ENCODE results near the gene EYS.

EYS gene

GRCh38 chr6:63730311-63730710 is 1976.7 kb downstream of the EYS start:
- DNase-seq (ENCODE audit: low read depth, low spot score), result no peak
- Histone ChIP-seq H3K9me3 (ENCODE audit: insufficient read depth, low read length) (no peaks in the 10 kb centered on the region), H3K27me3 (ENCODE audit: insufficient read depth, insufficient read length) (no peaks in the 10 kb centered on the region), H3K36me3 (ENCODE audit: insufficient read depth, insufficient read length, low read length) (no peaks in the 10 kb centered on the region), H3K4me1 (ENCODE audit: insufficient read depth, insufficient read length) (no peaks in the 10 kb centered on the region), H3K9ac (ENCODE audit: insufficient read length, low read depth) (no peak overlapping the region), H3K4me3 (ENCODE audit: insufficient read length, low read depth) (no peak overlapping the region)
- TF ChIP-seq SUZ12 (IDR thresholded peaks at IDR 0.05; ENCODE audit: extremely low read depth, insufficient read depth, insufficient read length) (no peak), YY1 (IDR thresholded peaks at IDR 0.05; ENCODE audit: insufficient read depth, insufficient read length) (no peak), ZNF274 (IDR thresholded peaks at IDR 0.05; ENCODE audit: low read depth, low read length) (no peak)

- H3K4me3 ChIP-seq (ENCODE audit: insufficient read length, low read depth), result no peak overlapping the region
- DNase-seq (ENCODE audit: low read depth, low spot score), result no peak
- H3K27me3 ChIP-seq (ENCODE audit: insufficient read depth, insufficient read length), result no peaks in the 10 kb centered on the region
- no peaks in the 10 kb centered on the region for H3K9me3 ChIP-seq (ENCODE audit: insufficient read depth, low read length)
- no peak for TF ChIP-seq ZNF274 (IDR thresholded peaks at IDR 0.05; ENCODE audit: low read depth, low read length)
- no peak for TF ChIP-seq SUZ12 (IDR thresholded peaks at IDR 0.05; ENCODE audit: extremely low read depth, insufficient read depth, insufficient read length)
- no peak for TF ChIP-seq YY1 (IDR thresholded peaks at IDR 0.05; ENCODE audit: insufficient read depth, insufficient read length)
- no peaks in the 10 kb centered on the region for H3K4me1 ChIP-seq (ENCODE audit: insufficient read depth, insufficient read length)
- H3K9ac ChIP-seq (ENCODE audit: insufficient read length, low read depth), result no peak overlapping the region
- H3K36me3 ChIP-seq (ENCODE audit: insufficient read depth, insufficient read length, low read length), result no peaks in the 10 kb centered on the region
Measured at GRCh38 chr6:63724721-63725120, 1982.3 kb downstream of the EYS start.

GRCh38 chr6:63721181-63721580 is 1985.8 kb downstream of the EYS start:
- Histone ChIP-seq H3K4me3 (ENCODE audit: insufficient read length, low read depth) (no peak overlapping the region), H3K4me1 (ENCODE audit: insufficient read depth, insufficient read length) (no peaks in the 10 kb centered on the region), H3K36me3 (ENCODE audit: insufficient read depth, insufficient read length, low read length) (no peaks in the 10 kb centered on the region), H3K9me3 (ENCODE audit: insufficient read depth, low read length) (no peaks in the 10 kb centered on the region), H3K9ac (ENCODE audit: insufficient read length, low read depth) (no peak overlapping the region), H3K27me3 (ENCODE audit: insufficient read depth, insufficient read length) (no peaks in the 10 kb centered on the region)
- TF ChIP-seq ZNF274 (IDR thresholded peaks at IDR 0.05; ENCODE audit: low read depth, low read length) (no peak), YY1 (IDR thresholded peaks at IDR 0.05; ENCODE audit: insufficient read depth, insufficient read length) (no peak), SUZ12 (IDR thresholded peaks at IDR 0.05; ENCODE audit: extremely low read depth, insufficient read depth, insufficient read length) (no peak)
- no peak for DNase-seq (ENCODE audit: low read depth, low spot score)

DNA sequence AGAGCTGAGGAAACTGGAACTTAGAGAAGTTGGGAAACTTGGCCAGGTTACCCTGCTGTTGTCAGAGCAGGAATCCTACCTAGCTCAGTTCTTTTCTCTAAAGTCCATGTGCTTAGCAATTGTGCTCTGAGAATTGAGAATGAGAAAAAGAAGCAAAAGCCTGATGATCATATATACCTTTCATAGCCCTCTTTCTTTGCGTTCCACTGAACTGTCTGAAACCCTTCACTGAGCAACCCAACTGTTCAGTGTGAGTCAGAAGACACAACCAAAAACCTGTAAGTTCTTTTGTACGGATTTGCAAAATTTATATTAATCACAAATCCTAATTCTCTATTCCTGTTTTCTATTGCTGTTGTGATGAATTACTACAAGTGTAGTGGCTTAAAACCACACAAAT is 1990.9 kb downstream of the EYS start:
- DNase-seq (ENCODE audit: low read depth, low spot score), result no peak

GRCh38 chr6:63714091-63714490 is 1992.9 kb downstream of the EYS start:
- Histone ChIP-seq H3K4me3 (ENCODE audit: insufficient read length, low read depth) (no peak overlapping the region), H3K36me3 (ENCODE audit: insufficient read depth, insufficient read length, low read length) (peaks cover 39% of the 10 kb centered on the region), H3K9ac (ENCODE audit: insufficient read length, low read depth) (no peak overlapping the region), H3K27me3 (ENCODE audit: insufficient read depth, insufficient read length) (no peaks in the 10 kb centered on the region), H3K4me1 (ENCODE audit: insufficient read depth, insufficient read length) (no peaks in the 10 kb centered on the region), H3K9me3 (ENCODE audit: insufficient read depth, low read length) (no peaks in the 10 kb centered on the region)
- DNase-seq (ENCODE audit: low read depth, low spot score), result no peak
- TF ChIP-seq YY1 (IDR thresholded peaks at IDR 0.05; ENCODE audit: insufficient read depth, insufficient read length) (no peak), ZNF274 (IDR thresholded peaks at IDR 0.05; ENCODE audit: low read depth, low read length) (no peak), SUZ12 (IDR thresholded peaks at IDR 0.05; ENCODE audit: extremely low read depth, insufficient read depth, insufficient read length) (no peak)

More for the DNA sequence above, 1990.9 kb downstream of the EYS start:
- Histone ChIP-seq H3K36me3 (ENCODE audit: insufficient read depth, insufficient read length, low read length) (peaks cover 23% of the 10 kb centered on the region), H3K9me3 (ENCODE audit: insufficient read depth, low read length) (no peaks in the 10 kb centered on the region), H3K9ac (ENCODE audit: insufficient read length, low read depth) (no peak overlapping the region), H3K4me1 (ENCODE audit: insufficient read depth, insufficient read length) (no peaks in the 10 kb centered on the region), H3K4me3 (ENCODE audit: insufficient read length, low read depth) (no peak overlapping the region), H3K27me3 (ENCODE audit: insufficient read depth, insufficient read length) (no peaks in the 10 kb centered on the region)
- TF ChIP-seq SUZ12 (IDR thresholded peaks at IDR 0.05; ENCODE audit: extremely low read depth, insufficient read depth, insufficient read length) (no peak), ZNF274 (IDR thresholded peaks at IDR 0.05; ENCODE audit: low read depth, low read length) (no peak), YY1 (IDR thresholded peaks at IDR 0.05; ENCODE audit: insufficient read depth, insufficient read length) (no peak)

DNA sequence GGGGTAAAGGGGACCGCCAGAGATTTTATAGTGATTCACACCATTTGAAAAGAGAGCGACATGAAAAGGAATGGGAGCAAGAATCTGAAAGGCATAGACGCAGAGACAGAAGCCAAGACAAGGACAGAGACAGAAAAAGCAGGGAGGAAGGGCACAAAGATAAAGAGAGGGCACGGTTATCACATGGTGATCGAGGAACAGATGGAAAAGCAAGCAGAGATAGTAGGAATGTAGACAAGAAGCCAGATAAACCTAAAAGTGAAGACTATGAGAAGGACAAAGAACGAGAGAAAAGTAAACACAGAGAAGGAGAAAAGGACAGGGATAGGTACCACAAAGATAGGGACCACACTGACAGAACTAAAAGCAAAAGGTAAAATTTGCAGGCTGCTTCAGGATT is 1993.7 kb downstream of the EYS start:
- H3K9me3 ChIP-seq (ENCODE audit: insufficient read depth, low read length), result no peaks in the 10 kb centered on the region
- H3K9ac ChIP-seq (ENCODE audit: insufficient read length, low read depth), result no peak overlapping the region
- peaks cover 39% of the 10 kb centered on the region for H3K36me3 ChIP-seq (ENCODE audit: insufficient read depth, insufficient read length, low read length)
- no peaks in the 10 kb centered on the region for H3K4me1 ChIP-seq (ENCODE audit: insufficient read depth, insufficient read length)
- TF ChIP-seq YY1 (IDR thresholded peaks at IDR 0.05; ENCODE audit: insufficient read depth, insufficient read length) (no peak), ZNF274 (IDR thresholded peaks at IDR 0.05; ENCODE audit: low read depth, low read length) (no peak), SUZ12 (IDR thresholded peaks at IDR 0.05; ENCODE audit: extremely low read depth, insufficient read depth, insufficient read length) (no peak)
- no peaks in the 10 kb centered on the region for H3K27me3 ChIP-seq (ENCODE audit: insufficient read depth, insufficient read length)
- DNase-seq (ENCODE audit: low read depth, low spot score), result no peak
- H3K4me3 ChIP-seq (ENCODE audit: insufficient read length, low read depth), result no peak overlapping the region

GRCh38 chr6:63709148-63709547 is 1997.9 kb downstream of the EYS start:
- Histone ChIP-seq H3K36me3 (ENCODE audit: insufficient read depth, insufficient read length, low read length) (peaks cover 63% of the 10 kb centered on the region), H3K27me3 (ENCODE audit: insufficient read depth, insufficient read length) (no peaks in the 10 kb centered on the region), H3K9ac (ENCODE audit: insufficient read length, low read depth) (no peak overlapping the region), H3K4me3 (ENCODE audit: insufficient read length, low read depth) (no peak overlapping the region), H3K9me3 (ENCODE audit: insufficient read depth, low read length) (no peaks in the 10 kb centered on the region), H3K4me1 (ENCODE audit: insufficient read depth, insufficient read length) (no peaks in the 10 kb centered on the region)
- DNase-seq (ENCODE audit: low read depth, low spot score), result no peak
- no peak for TF ChIP-seq YY1 (IDR thresholded peaks at IDR 0.05; ENCODE audit: insufficient read depth, insufficient read length)
- no peak for TF ChIP-seq SUZ12 (IDR thresholded peaks at IDR 0.05; ENCODE audit: extremely low read depth, insufficient read depth, insufficient read length)
- TF ChIP-seq ZNF274 (IDR thresholded peaks at IDR 0.05; ENCODE audit: low read depth, low read length), result no peak
